Coronary artery (tissue), 2 donors: ENCODE measurements around the gene CD200R1L.
"Not testable (repeated sequence)": the region's sequence is repeated elsewhere in the genome, so short reads cannot be mapped to it uniquely, and the experiment has no call there.

Experiments
- DNase-seq: peaks from one replicate; pipeline ENCODE4 v3.0.0-alpha.2; 2017; ENCODE audit warnings: low spot score
- H3K27ac ChIP-seq, 2 donors: fragments of 200-600 bp; sonication (generic); one replicate each; pipeline ENCODE4 v1.5.1; 2016 to 2019
- H3K4me3 ChIP-seq: fragments of 200-600 bp; sonication (generic); 2 replicates; pipeline ENCODE4 v1.5.1; 2016; ENCODE audit warnings: mild to moderate bottlenecking, moderate library complexity
- CTCF ChIP-seq: fragments of 200-600 bp; sonication (generic); IDR thresholded peaks from one replicate; pipeline ENCODE4 v1.5.1; 2019; ENCODE audit warnings: antibody characterized with exemption

The CD200R1L gene

GRCh38 chr3:112856537-112856936, 9.9 kb upstream of the CD200R1L start:
- no peak for DNase-seq
- TF ChIP-seq CTCF: no peak
- no peak overlapping the region for H3K4me3 ChIP-seq
- no peak overlapping the region for H3K27ac ChIP-seq

GRCh38 chr3:112855883-112856282, 9.2 kb upstream of the CD200R1L start:
- DNase-seq: no peak
- no peak for TF ChIP-seq CTCF
- Histone ChIP-seq H3K4me3 (no peak overlapping the region), H3K27ac (no peak overlapping the region)

GRCh38 chr3:112855074-112855473, 8.4 kb upstream of the CD200R1L start:
- H3K4me3 ChIP-seq, DNase-seq, H3K27ac ChIP-seq: not testable (repeated sequence)

- Histone ChIP-seq H3K27ac (no peak overlapping the region), H3K4me3 (no peak overlapping the region)
- TF ChIP-seq CTCF: no peak
- no peak for DNase-seq
Measured at GRCh38 chr3:112848196-112848595, 1.5 kb upstream of the CD200R1L start.

- H3K27ac ChIP-seq: no peak overlapping the region
- no peak for TF ChIP-seq CTCF
- no peak overlapping the region for H3K4me3 ChIP-seq
- DNase-seq: no peak
Measured at GRCh38 chr3:112847692-112848091, 1.0 kb upstream of the CD200R1L start.

GRCh38 chr3:112845772-112846171, 892 bp downstream of the CD200R1L start:
- H3K4me3 ChIP-seq: no peak overlapping the region
- no peak for DNase-seq
- H3K27ac ChIP-seq: no peak overlapping the region
- no peak for TF ChIP-seq CTCF

- TF ChIP-seq CTCF: no peak
- Histone ChIP-seq H3K4me3 (no peak overlapping the region), H3K27ac (no peak overlapping the region)
- DNase-seq: no peak
Measured at GRCh38 chr3:112829046-112829445, 17.6 kb downstream of the CD200R1L start.
